PC-3 (cell line): ENCODE measurements around the gene DST.

Experiments
- EZH2 ChIP-seq: fragments of 300-600 bp; sonication (generic); IDR thresholded peaks from one replicate; pipeline ENCODE4 v1.6.1; 2017; ENCODE audit warnings: antibody characterized with exemption, mild to moderate bottlenecking, low read length; ENCODE audit not compliant: unreplicated experiment
- EZH2phosphoT487 ChIP-seq: fragments of 300-600 bp; sonication (generic); IDR thresholded peaks from 2 replicates; pipeline ENCODE4 v1.6.1; 2018; ENCODE audit warnings: mild to moderate bottlenecking, antibody characterized with exemption, low read length, borderline replicate concordance
- TF ChIP-seq, protein P1 (sequence below): fragments of 300-600 bp; sonication (generic); conservative IDR thresholded peaks from 2 replicates; pipeline ENCODE4 v1.5.1; 2017; ENCODE audit warnings: antibody characterized with exemption, low read depth, mild to moderate bottlenecking, low read length

DNA sequence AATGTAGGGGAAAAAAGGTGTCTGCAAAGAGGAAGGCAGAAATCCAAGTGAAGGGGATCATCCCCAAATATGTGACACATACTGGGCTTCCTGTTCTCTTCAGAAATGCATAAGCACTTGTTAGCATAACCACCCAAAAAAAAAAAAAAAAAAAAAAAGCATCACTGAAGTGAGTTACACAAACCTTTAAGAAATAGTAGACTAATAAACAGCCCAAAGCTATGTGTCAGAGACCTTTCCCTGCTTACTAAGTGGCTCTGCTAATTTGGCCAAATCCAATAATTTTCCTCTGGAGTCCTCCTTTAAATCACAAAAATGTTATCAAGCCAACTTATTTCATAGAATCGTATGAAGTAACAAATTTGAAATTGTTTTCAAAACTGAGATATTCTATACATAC lies 7.5 kb upstream of the DST start:
- TF ChIP-seq, protein P1, sequence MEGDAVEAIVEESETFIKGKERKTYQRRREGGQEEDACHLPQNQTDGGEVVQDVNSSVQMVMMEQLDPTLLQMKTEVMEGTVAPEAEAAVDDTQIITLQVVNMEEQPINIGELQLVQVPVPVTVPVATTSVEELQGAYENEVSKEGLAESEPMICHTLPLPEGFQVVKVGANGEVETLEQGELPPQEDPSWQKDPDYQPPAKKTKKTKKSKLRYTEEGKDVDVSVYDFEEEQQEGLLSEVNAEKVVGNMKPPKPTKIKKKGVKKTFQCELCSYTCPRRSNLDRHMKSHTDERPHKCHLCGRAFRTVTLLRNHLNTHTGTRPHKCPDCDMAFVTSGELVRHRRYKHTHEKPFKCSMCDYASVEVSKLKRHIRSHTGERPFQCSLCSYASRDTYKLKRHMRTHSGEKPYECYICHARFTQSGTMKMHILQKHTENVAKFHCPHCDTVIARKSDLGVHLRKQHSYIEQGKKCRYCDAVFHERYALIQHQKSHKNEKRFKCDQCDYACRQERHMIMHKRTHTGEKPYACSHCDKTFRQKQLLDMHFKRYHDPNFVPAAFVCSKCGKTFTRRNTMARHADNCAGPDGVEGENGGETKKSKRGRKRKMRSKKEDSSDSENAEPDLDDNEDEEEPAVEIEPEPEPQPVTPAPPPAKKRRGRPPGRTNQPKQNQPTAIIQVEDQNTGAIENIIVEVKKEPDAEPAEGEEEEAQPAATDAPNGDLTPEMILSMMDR = no peak
- TF ChIP-seq EZH2 (no peak), EZH2phosphoT487 (no peak)
